SK-N-SH (cell line): Measurements from ENCODE around the gene EZR. TPM values are rescaled to one million over a fixed set of nuclear protein-coding genes. Genes with fewer than 3 reads are reported as not detected.

ENCODE experiments used
- CTCF ChIA-PET: fragments of 300-600, 350-600 bp; formaldehyde crosslinking; extraction: SDS; loops from one replicate; lab custom pipeline; 2021; lab: Yijun Ruan, JAX
- POLR2A ChIA-PET: fragments of 350-600 bp; sonication (Branson Sonifier 250); formaldehyde crosslinking; extraction: SDS; loops from one replicate; lab custom pipeline; 2020; ENCODE audit warnings: antibody characterized with exemption, inconsistent platforms; lab: Yijun Ruan, JAX
- DNase-seq: peaks from one replicate; pipeline ENCODE4 v3.0.0; 2012
- H2AFZ ChIP-seq: fragments of 200-600 bp; sonication (generic); 2 replicates; pipeline ENCODE4 v1.8.1; 2016; ENCODE audit warnings: antibody characterized with exemption, mild to moderate bottlenecking, low read depth
- H3F3A ChIP-seq: fragments of 200-600 bp; sonication (generic); replicated peaks from 2 replicates; pipeline ENCODE3; 2016; ENCODE audit warnings: antibody characterized with exemption, mild to moderate bottlenecking; ENCODE audit not compliant: insufficient read depth
- H3K27ac ChIP-seq, 2 experiments: fragments of 200-500 bp in 1 of 2; fragments of 200-600 bp in 1 of 2; sonication (Bioruptor generic) in 1 of 2; sonication (generic), shearing (Covaris generic) in 1 of 2; 2 replicates each; pipeline versions ENCODE4 v1.5.1 to v1.6.1; 2014 to 2016; ENCODE audit warnings: low read depth in 2 of 2, inconsistent platforms in 1 of 2, low read length in 1 of 2, mild to moderate bottlenecking in 1 of 2, mixed read lengths in 1 of 2
- H3K27me3 ChIP-seq: fragments of 200-600 bp; sonication (generic), shearing (Covaris generic); 2 replicates; pipeline ENCODE4 v1.6.1; 2016; ENCODE audit warnings: mixed run types; ENCODE audit not compliant: insufficient read depth
- H3K36me3 ChIP-seq, 2 experiments: fragments of 200-500 bp in 1 of 2; fragments of 200-600 bp in 1 of 2; sonication (Bioruptor generic) in 1 of 2; sonication (generic) in 1 of 2; replicated peaks in 1 of 2; 2 replicates each; pipeline versions ENCODE3 to v1.5.1; 2014 to 2016; ENCODE audit warnings: low read length in 1 of 2, mild to moderate bottlenecking in 1 of 2; ENCODE audit not compliant: insufficient read depth in 2 of 2, control insufficient read depth in 1 of 2
- H3K4me1 ChIP-seq, 2 experiments: fragments of 200-500 bp in 1 of 2; fragments of 200-600 bp in 1 of 2; sonication (Bioruptor generic) in 1 of 2; sonication (generic), shearing (Covaris generic) in 1 of 2; 2 replicates each; pipeline versions ENCODE4 v1.5.1 to v1.6.1; 2014 to 2016; ENCODE audit warnings: low read depth in 1 of 2, low read length in 1 of 2, mixed run types in 1 of 2; ENCODE audit not compliant: insufficient read depth in 2 of 2, control insufficient read depth in 1 of 2
- H3K4me2 ChIP-seq: fragments of 200-600 bp; sonication (generic), shearing (Covaris generic); 2 replicates; pipeline ENCODE4 v1.6.1; 2017; ENCODE audit warnings: mixed run types
- H3K4me3 ChIP-seq, 2 experiments: fragments of 200-500 bp in 1 of 2; fragments of 200-600 bp in 1 of 2; sonication (Bioruptor generic) in 1 of 2; sonication (generic), shearing (Covaris generic) in 1 of 2; 2 replicates each; pipeline versions ENCODE4 v1.5.1 to v1.8.1; 2014 to 2016; ENCODE audit warnings: low read depth in 2 of 2, inconsistent platforms in 1 of 2, low read length in 1 of 2, mild to moderate bottlenecking in 1 of 2, mixed read lengths in 1 of 2, moderate library complexity in 1 of 2
- H3K79me2 ChIP-seq: fragments of 200-600 bp; sonication (generic); 2 replicates; pipeline ENCODE4 v1.8.1; 2017; ENCODE audit warnings: mild to moderate bottlenecking; ENCODE audit not compliant: insufficient read depth
- H3K9ac ChIP-seq: fragments of 200-600 bp; sonication (generic); 2 replicates; pipeline ENCODE4 v1.6.1; 2017; ENCODE audit warnings: mixed run types
- H3K9me2 ChIP-seq: fragments of 200-600 bp; sonication (generic); 2 replicates; pipeline ENCODE4 v1.6.1; 2017; ENCODE audit warnings: mixed run types
- H3K9me3 ChIP-seq: fragments of 200-600 bp; sonication (generic); 2 replicates; pipeline ENCODE4 v1.6.1; 2017; ENCODE audit warnings: mixed run types, mild to moderate bottlenecking, moderate library complexity
- H4K20me1 ChIP-seq: fragments of 200-600 bp; sonication (generic); 2 replicates; pipeline ENCODE4 v1.6.1; 2017; ENCODE audit warnings: mild to moderate bottlenecking, mixed run types; ENCODE audit not compliant: insufficient read depth
- CHD2 ChIP-seq: fragments of 150-350 bp; IDR thresholded peaks from 2 replicates; pipeline ENCODE4 v1.6.1; 2018; ENCODE audit warnings: low read length; ENCODE audit not compliant: partially characterized antibody
- CTCF ChIP-seq: fragments of 200-600 bp; sonication (generic); IDR thresholded peaks from 2 replicates; pipeline ENCODE4 v1.6.1; 2017; ENCODE audit warnings: antibody characterized with exemption, mild to moderate bottlenecking, moderate library complexity
- GATA2 ChIP-seq: sonication (generic); formaldehyde crosslinking; IDR thresholded peaks from 2 replicates; pipeline ENCODE4 v1.5.0; 2020; ENCODE audit warnings: mild to moderate bottlenecking, missing genetic modification reagents
- NRF1 ChIP-seq: IDR thresholded peaks from 2 replicates; pipeline ENCODE4 v1.6.1; 2012; ENCODE audit warnings: low read depth, mild to moderate bottlenecking, low read length
- RAD21 ChIP-seq: IDR thresholded peaks from 2 replicates; pipeline ENCODE4 v1.6.1; 2012; ENCODE audit warnings: mild to moderate bottlenecking, low read length
- RCOR1 ChIP-seq: fragments of 150-350 bp; IDR thresholded peaks from 2 replicates; pipeline ENCODE4 v1.6.1; 2017; ENCODE audit warnings: antibody characterized with exemption, low read length
- RXRA ChIP-seq: IDR thresholded peaks from 2 replicates; pipeline ENCODE4 v1.4.0; 2012; ENCODE audit warnings: low read depth, mild to moderate bottlenecking, borderline replicate concordance
- USF1 ChIP-seq: IDR thresholded peaks from 2 replicates; pipeline ENCODE4 v1.4.0; 2012; ENCODE audit warnings: low read depth, borderline replicate concordance
- USF2 ChIP-seq: fragments of 150-350 bp; IDR thresholded peaks from 2 replicates; pipeline ENCODE4 v1.6.1; 2017; ENCODE audit warnings: antibody characterized with exemption, low read length, low read depth, borderline replicate concordance
- YY1 ChIP-seq: IDR thresholded peaks from 2 replicates; pipeline ENCODE4 v1.4.0; 2012; ENCODE audit warnings: low read depth, mild to moderate bottlenecking
- WGBS: methylation state at CpG from one replicate; pipeline ENCODE4 v1.1.6; 2017; ENCODE audit warnings: low lambda C conversion rate; 5-methylcytosine and 5-hydroxymethylcytosine counted together
- polyA plus RNA-seq, 3 experiments: library from polyadenylated mRNA; depleted of rRNA; stranded (reverse); fragments of >200 nt; gene quantifications; 2 replicates each; pipeline ENCODE4 v1.2.3, GENCODE V29; 2012
- TF ChIP-seq, protein P1 (sequence below): fragments of 150-350 bp; IDR thresholded peaks from 2 replicates; pipeline ENCODE4 v1.6.1; 2016; ENCODE audit warnings: mild to moderate bottlenecking, low read depth, low read length

Gene EZR
- polyA plus RNA-seq, 1 of the 3 experiments (the other 2 are of a cell fraction), result 92.0 TPM

DNA sequence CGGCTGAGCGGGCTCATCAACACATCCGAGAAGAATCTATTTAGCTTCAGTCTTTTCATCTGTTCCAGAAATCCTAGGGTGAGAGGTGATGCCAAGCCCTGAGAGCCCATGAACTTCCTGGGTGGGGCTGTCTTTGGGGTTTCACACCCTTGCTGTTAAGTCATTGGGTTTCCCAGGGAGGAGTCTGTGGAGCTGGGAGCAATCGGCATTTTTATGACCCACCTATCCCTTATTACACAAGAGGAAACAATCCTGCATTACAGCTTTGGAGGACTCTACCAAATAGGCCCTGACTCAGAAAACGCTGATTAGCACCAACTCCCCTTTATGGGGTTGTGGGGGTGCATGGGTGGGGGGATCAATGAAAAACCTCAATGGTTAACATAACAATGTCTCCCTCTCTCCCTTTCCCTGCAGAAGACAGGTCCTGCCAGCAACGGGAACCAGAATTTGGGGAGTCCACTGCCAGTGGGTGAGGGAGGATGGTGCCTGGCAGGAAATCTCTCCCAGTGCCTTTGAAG, 46.3 kb downstream of the EZR start:
- no peaks in the 10 kb centered on the region for H3K27me3 ChIP-seq
- peaks cover 25 to 75% of the 10 kb centered on the region in 2 experiments for H3K36me3 ChIP-seq
- no peak for DNase-seq
- no peak overlapping the region for H3K4me2 ChIP-seq
- WGBS, result 85% methylated on average over 6 of the region's 6 CpGs
- peaks cover 3% of the 10 kb centered on the region; the same call in 1 of the 2 replicates for H3K79me2 ChIP-seq
- POLR2A ChIA-PET, result interaction anchor here (1.6 kb wide), 1 partner anchor 10 kb away, joined by 3 read pairs; no protein-coding TSS in a partner anchor
- no peak overlapping the region for H3K27ac ChIP-seq
- no peaks in the 10 kb centered on the region for H3K9me3 ChIP-seq
- H3K9me2 ChIP-seq, result no peaks in the 10 kb centered on the region
- no peak overlapping the region for H2AFZ ChIP-seq
- H3K9ac ChIP-seq, result no peak overlapping the region
- no peaks in the 10 kb centered on the region for H3F3A ChIP-seq
- H3K4me1 ChIP-seq, result no peaks in the 10 kb centered on the region; a peak in 1 of 4 replicates
- no peaks in the 10 kb centered on the region for H4K20me1 ChIP-seq
- TF ChIP-seq USF2 (no peak), RCOR1 (no peak), YY1 (no peak), RAD21 (no peak), CHD2 (no peak), USF1 (no peak), NRF1 (no peak), CTCF (no peak), GATA2 (CRISPR knock-in tag) (no peak), RXRA (no peak)
- TF ChIP-seq, protein P1, sequence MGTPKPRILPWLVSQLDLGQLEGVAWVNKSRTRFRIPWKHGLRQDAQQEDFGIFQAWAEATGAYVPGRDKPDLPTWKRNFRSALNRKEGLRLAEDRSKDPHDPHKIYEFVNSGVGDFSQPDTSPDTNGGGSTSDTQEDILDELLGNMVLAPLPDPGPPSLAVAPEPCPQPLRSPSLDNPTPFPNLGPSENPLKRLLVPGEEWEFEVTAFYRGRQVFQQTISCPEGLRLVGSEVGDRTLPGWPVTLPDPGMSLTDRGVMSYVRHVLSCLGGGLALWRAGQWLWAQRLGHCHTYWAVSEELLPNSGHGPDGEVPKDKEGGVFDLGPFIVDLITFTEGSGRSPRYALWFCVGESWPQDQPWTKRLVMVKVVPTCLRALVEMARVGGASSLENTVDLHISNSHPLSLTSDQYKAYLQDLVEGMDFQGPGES, result no peak
- TF ChIP-seq, all 33 proteins: peak for 0
- no peak overlapping the region for H3K4me3 ChIP-seq
- CTCF ChIA-PET, result interaction anchor here (1.1 to 1.6 kb wide), 3 partner anchors 9 to 552 kb away, joined by 3 read pairs; no protein-coding TSS in a partner anchor
